ENCODE measurements around the gene DOCK6. TPM values are rescaled to one million over a fixed set of nuclear protein-coding genes. Genes with fewer than 3 reads are reported as not detected.

Gene DOCK6
- total and polyA plus RNA-seq, 2 of the 13 experiments (the other 11 are each of a cell fraction or from before 2014, with no cell fraction given), result 5.4 to 38.1 TPM

DNA sequence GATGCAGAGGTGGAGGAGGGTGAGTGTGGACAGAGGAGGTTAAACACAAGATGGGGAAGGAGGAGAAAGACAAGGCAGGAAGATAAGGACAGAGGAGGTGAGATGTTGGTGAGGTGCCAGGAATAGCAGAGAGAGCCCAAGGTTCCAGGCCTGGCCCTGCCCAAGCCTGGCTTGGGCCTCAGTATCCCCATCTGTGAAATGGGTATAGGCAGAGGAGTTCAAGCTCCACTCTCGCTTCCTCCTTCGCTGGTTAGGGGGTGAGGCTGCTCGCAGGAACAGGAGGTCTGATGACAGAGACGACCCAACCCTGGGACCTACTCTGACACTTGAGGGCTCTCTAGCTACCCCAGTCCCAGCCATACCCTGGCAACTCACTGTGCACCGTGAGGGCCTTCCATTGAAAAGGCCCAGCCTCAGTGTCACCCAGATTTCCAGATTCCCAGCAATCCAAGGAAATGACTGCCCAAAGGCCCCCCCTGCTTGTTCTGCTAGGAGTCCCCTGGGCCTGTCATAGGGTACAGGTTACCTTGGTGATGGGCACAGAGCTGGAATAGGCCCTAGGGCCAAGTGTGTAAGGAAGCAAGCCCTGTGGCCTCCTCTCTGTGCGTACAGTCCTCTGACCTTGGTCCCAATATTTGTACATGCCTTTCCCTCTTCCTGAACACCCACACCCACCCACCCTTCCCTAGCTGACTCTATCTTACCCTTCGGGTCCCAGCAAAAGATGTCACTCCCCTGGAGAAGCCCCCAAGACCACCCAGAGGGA lies 31.5 kb downstream of the DOCK6 start (continued):
- TF ChIP-seq, protein P1, sequence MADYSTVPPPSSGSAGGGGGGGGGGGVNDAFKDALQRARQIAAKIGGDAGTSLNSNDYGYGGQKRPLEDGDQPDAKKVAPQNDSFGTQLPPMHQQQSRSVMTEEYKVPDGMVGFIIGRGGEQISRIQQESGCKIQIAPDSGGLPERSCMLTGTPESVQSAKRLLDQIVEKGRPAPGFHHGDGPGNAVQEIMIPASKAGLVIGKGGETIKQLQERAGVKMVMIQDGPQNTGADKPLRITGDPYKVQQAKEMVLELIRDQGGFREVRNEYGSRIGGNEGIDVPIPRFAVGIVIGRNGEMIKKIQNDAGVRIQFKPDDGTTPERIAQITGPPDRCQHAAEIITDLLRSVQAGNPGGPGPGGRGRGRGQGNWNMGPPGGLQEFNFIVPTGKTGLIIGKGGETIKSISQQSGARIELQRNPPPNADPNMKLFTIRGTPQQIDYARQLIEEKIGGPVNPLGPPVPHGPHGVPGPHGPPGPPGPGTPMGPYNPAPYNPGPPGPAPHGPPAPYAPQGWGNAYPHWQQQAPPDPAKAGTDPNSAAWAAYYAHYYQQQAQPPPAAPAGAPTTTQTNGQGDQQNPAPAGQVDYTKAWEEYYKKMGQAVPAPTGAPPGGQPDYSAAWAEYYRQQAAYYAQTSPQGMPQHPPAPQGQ (CRISPR knock-in tag; IDR thresholded peaks at IDR 0.05; ENCODE audit: borderline replicate concordance), result no peak
- TF ChIP-seq CHD4 (IDR thresholded peaks at IDR 0.05; ENCODE audit: borderline replicate concordance, low read length), result peak; percentile 86; the same call in 1 of the 2 replicates
- TF ChIP-seq PAXIP1 (CRISPR knock-in tag; conservative IDR thresholded peaks at IDR 0.05), result peak; percentile 69
- TF ChIP-seq ZNF570 (CRISPR knock-in tag; IDR thresholded peaks at IDR 0.05; ENCODE audit: borderline replicate concordance), result no peak
- TF ChIP-seq, protein P2, sequence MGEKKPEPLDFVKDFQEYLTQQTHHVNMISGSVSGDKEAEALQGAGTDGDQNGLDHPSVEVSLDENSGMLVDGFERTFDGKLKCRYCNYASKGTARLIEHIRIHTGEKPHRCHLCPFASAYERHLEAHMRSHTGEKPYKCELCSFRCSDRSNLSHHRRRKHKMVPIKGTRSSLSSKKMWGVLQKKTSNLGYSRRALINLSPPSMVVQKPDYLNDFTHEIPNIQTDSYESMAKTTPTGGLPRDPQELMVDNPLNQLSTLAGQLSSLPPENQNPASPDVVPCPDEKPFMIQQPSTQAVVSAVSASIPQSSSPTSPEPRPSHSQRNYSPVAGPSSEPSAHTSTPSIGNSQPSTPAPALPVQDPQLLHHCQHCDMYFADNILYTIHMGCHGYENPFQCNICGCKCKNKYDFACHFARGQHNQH (CRISPR knock-in tag; IDR thresholded peaks at IDR 0.05), result peak; percentile 41; the same call in 1 of the 2 replicates
- peak; percentile 24; the same call in 1 of the 2 replicates for TF ChIP-seq MED1 (CRISPR knock-in tag; IDR thresholded peaks at IDR 0.05)
- TF ChIP-seq DMAP1 (CRISPR knock-in tag; IDR thresholded peaks at IDR 0.05), result no peak
- TF ChIP-seq, protein P3, sequence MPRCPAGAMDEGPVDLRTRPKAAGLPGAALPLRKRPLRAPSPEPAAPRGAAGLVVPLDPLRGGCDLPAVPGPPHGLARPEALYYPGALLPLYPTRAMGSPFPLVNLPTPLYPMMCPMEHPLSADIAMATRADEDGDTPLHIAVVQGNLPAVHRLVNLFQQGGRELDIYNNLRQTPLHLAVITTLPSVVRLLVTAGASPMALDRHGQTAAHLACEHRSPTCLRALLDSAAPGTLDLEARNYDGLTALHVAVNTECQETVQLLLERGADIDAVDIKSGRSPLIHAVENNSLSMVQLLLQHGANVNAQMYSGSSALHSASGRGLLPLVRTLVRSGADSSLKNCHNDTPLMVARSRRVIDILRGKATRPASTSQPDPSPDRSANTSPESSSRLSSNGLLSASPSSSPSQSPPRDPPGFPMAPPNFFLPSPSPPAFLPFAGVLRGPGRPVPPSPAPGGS (CRISPR knock-in tag; IDR thresholded peaks at IDR 0.05), result 0 out of 2 replicates have a peak, but pooled peaks have one; percentile 12
- TF ChIP-seq HOXA9 (CRISPR knock-in tag; IDR thresholded peaks at IDR 0.05; ENCODE audit: borderline replicate concordance), result 0 out of 2 replicates have a peak, but pooled peaks have one; percentile 32
- peak; percentile 70 for TF ChIP-seq KDM1A (CRISPR knock-in tag; IDR thresholded peaks at IDR 0.05)
- 0 out of 2 replicates have a peak, but pooled peaks have one; percentile 38 for TF ChIP-seq ZNF567 (CRISPR knock-in tag; IDR thresholded peaks at IDR 0.05; ENCODE audit: borderline replicate concordance)
- no peak for TF ChIP-seq REXO4 (CRISPR knock-in tag; IDR thresholded peaks at IDR 0.05; ENCODE audit: borderline replicate concordance)
- TF ChIP-seq, protein P4, sequence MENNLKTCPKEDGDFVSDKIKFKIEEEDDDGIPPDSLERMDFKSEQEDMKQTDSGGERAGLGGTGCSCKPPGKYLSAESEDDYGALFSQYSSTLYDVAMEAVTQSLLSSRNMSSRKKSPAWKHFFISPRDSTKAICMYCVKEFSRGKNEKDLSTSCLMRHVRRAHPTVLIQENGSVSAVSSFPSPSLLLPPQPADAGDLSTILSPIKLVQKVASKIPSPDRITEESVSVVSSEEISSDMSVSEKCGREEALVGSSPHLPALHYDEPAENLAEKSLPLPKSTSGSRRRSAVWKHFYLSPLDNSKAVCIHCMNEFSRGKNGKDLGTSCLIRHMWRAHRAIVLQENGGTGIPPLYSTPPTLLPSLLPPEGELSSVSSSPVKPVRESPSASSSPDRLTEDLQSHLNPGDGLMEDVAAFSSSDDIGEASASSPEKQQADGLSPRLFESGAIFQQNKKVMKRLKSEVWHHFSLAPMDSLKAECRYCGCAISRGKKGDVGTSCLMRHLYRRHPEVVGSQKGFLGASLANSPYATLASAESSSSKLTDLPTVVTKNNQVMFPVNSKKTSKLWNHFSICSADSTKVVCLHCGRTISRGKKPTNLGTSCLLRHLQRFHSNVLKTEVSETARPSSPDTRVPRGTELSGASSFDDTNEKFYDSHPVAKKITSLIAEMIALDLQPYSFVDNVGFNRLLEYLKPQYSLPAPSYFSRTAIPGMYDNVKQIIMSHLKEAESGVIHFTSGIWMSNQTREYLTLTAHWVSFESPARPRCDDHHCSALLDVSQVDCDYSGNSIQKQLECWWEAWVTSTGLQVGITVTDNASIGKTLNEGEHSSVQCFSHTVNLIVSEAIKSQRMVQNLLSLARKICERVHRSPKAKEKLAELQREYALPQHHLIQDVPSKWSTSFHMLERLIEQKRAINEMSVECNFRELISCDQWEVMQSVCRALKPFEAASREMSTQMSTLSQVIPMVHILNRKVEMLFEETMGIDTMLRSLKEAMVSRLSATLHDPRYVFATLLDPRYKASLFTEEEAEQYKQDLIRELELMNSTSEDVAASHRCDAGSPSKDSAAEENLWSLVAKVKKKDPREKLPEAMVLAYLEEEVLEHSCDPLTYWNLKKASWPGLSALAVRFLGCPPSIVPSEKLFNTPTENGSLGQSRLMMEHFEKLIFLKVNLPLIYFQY (CRISPR knock-in tag; IDR thresholded peaks at IDR 0.05; ENCODE audit: borderline replicate concordance), result no peak
- peak; percentile 45; the same call in 1 of the 2 replicates for TF ChIP-seq ZNF501 (CRISPR knock-in tag; IDR thresholded peaks at IDR 0.05)
- TF ChIP-seq RCOR2 (CRISPR knock-in tag; IDR thresholded peaks at IDR 0.05), result 0 out of 2 replicates have a peak, but pooled peaks have one; percentile 20

Measured in HepG2 (cell line).